Activated naive CD8-positive, alpha-beta T cell (primary cell): ENCODE measurements around the gene KRT83.

Experiments
- H3K27ac Mint-ChIP-seq: one replicate; pipeline ENCODE4 v1.8.0; 2021; ENCODE audit warnings: mixed read lengths
- H3K27me3 Mint-ChIP-seq: one replicate; pipeline ENCODE4 v1.8.0; 2021; ENCODE audit warnings: mixed read lengths
- H3K36me3 Mint-ChIP-seq: one replicate; pipeline ENCODE4 v1.8.0; 2021; ENCODE audit warnings: mixed read lengths
- H3K4me1 Mint-ChIP-seq: one replicate; pipeline ENCODE4 v1.8.0; 2021; ENCODE audit warnings: low read depth, mixed read lengths
- H3K4me3 Mint-ChIP-seq: one replicate; pipeline ENCODE4 v1.8.0; 2021; ENCODE audit warnings: mild to moderate bottlenecking, mixed read lengths
- H3K9me3 Mint-ChIP-seq: one replicate; pipeline ENCODE4 v1.8.0; 2021; ENCODE audit warnings: low read depth, mixed read lengths

KRT83 gene

DNA sequence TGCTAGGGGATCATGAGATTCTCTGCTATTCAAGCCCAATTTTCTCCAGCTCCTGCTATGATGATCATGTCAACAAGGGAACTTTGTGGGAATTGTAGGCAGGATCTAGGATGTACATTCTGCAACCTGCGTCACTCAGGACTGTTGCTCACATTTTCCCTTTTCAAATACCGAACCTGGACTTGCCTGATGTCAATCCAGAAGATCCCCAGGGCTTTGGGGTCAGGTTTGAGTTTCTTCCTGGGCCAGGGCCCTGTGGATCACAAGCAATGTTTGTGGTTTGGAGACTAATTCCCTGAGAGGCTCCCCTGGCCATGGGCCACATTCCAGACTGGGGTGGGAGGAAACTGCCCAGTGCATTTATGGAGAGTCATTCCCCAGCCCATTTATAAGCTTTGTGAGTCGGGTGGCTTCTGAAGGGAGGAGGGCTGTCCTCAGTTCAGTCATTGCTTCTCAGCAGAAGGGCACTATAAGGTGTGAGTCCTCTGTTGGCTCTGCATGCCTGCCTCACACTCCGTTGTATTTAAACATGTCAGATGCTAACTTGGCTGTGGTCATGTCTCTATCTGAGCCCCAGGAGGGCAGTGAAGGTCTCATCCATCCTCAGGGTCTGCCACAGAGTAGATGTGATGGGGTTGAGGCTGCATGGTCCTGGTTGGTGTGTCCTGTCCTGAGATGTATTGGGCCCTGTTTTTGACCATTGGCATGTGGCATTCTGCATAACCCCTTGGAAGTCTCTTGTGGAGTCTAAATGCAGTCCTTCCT is 40.2 kb downstream of the KRT83 start:
- Mint-ChIP-seq H3K36me3 (no peaks in the 10 kb centered on the region), H3K27me3 (peaks cover 16% of the 10 kb centered on the region), H3K4me1 (peaks cover 4% of the 10 kb centered on the region), H3K9me3 (no peaks in the 10 kb centered on the region), H3K4me3 (no peak overlapping the region), H3K27ac (no peak overlapping the region)

DNA sequence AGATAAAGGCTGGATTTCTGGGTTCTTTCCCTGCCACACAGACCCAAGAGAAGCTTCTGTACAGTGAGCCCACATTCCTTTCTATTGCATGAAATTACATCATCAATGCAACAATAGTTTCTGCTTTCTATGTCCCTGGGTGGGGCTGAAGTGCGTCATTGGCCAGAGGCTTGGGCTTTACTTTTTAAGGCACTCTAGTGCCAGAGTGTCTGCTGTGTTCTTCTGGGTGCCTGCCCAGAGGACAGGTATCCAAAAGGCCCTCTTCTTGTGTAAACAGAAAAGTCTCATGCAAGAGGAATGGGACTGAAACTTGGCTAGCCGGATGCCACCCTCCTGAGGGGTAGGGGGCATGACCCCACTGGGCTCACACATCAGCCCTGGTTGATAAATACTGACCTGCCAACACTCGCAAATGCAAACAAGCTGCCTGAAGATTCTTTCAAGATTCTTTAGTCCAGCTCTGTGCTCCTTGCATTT is 40.8 kb downstream of the KRT83 start:
- no peak overlapping the region for H3K4me3 Mint-ChIP-seq
- H3K27me3 Mint-ChIP-seq: peaks cover 16% of the 10 kb centered on the region
- H3K4me1 Mint-ChIP-seq: peaks cover 4% of the 10 kb centered on the region
- H3K27ac Mint-ChIP-seq: no peak overlapping the region
- no peaks in the 10 kb centered on the region for H3K9me3 Mint-ChIP-seq
- no peaks in the 10 kb centered on the region for H3K36me3 Mint-ChIP-seq

DNA sequence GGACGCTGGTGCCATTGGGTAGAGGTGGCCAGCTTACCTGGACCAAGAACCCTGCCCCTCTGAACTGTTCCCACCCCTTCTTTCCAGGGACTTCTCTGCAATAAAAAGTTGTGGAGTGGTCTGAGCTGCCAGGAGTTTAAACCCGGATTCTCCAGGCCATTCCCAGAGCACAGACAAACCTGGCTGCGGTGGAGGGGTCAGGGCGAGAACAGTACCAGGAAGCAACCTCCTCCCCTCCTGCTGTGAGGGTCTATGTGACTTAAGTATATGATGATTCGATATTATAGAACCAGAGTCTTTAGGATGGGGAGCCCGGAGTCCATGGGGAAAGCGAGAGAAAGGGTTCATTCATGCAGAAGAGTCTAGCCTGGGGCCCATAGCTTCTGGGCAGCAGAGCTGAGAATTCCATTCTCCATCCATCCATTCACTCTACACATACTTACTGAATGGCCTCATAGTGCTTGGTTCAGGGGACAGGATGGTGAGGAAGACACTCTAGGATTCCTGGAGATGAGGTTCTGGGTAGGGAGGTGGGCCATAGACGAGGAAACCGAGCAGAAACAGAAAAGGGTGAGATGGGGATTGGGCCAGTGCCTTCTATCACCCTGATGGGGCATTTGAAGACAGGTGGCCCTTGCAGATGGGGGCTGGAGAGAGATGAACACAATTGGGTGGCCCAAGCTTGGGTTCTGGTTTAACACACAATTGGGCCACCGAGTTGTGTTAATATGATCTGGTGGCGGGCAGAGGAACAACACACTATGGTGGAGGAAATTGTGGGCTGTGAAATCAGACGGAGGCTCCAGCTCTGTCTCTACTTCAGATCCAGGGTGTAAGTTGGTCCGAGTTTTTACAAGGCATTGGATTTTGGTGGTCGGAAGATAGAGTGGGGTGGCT is 41.5 kb downstream of the KRT83 start:
- Mint-ChIP-seq H3K4me3 (no peak overlapping the region), H3K4me1 (peaks cover 4% of the 10 kb centered on the region), H3K27me3 (peaks cover 16% of the 10 kb centered on the region), H3K36me3 (no peaks in the 10 kb centered on the region), H3K9me3 (no peaks in the 10 kb centered on the region), H3K27ac (no peak overlapping the region)

- peaks cover 16% of the 10 kb centered on the region for H3K27me3 Mint-ChIP-seq
Measured at GRCh38 chr12:52278575-52279421, 42.4 kb downstream of the KRT83 start.

GRCh38 chr12:52277486-52278245 is 43.5 kb downstream of the KRT83 start:
- H3K36me3 Mint-ChIP-seq: no peaks in the 10 kb centered on the region
- peaks cover 17% of the 10 kb centered on the region for H3K27me3 Mint-ChIP-seq
- H3K9me3 Mint-ChIP-seq: no peaks in the 10 kb centered on the region
- peaks cover 4% of the 10 kb centered on the region for H3K4me1 Mint-ChIP-seq
- H3K27ac Mint-ChIP-seq: no peak overlapping the region
- H3K4me3 Mint-ChIP-seq: no peak overlapping the region

More at GRCh38 chr12:52278575-52279421, 42.4 kb downstream of the KRT83 start:
- Mint-ChIP-seq H3K4me3 (no peak overlapping the region), H3K27ac (no peak overlapping the region), H3K9me3 (no peaks in the 10 kb centered on the region), H3K4me1 (peaks cover 4% of the 10 kb centered on the region), H3K36me3 (no peaks in the 10 kb centered on the region)

DNA sequence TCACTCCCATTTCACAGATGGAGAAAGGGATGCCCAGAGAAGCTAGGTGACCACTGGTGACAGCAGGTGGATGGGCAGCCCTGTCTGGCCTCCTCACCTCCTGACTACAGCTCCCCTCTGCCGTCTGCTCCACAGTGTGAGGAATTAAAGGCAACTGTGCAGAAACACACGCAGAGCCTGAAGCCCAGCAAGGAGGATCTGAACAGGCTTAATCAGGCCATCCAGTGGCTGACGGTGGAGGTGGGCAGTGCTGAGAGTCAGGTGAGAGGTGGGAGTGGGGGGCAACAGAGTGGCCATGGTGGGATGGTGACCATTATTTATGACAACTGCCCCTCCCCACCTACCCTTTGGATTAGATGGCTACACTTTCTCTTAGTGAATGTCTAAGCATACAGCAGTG is 45.5 kb downstream of the KRT83 start:
- H3K36me3 Mint-ChIP-seq: no peaks in the 10 kb centered on the region
- no peaks in the 10 kb centered on the region for H3K9me3 Mint-ChIP-seq
- H3K27me3 Mint-ChIP-seq: peaks cover 18% of the 10 kb centered on the region

DNA sequence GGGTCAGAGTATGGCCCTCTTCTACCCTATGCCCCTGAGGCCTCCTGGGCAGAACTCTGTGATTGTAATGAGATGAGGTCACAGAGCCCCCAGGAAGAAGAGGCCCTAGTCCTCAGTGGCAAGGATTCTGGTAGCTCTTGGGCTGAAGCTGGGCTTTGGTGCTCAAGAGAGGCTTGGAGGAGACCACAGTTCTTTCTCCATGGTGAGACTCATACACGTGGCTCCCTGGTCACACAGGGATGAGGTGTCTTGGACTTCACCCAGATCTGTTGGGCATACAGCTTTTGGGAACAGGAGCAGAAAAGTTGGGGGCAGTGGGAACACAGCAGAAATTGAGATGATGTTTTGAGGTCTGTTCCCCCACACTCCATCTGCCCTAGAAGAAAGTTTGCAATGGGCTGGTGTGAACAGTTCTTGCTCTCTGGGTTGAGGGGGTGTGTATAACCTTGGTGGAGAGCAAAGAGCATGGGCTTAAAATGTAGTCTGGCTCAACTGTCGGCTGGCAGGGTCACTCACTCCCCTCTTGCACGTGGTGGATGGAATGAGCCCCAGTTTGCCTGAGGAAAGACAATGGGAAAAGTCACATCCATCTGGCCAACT is 46.6 kb downstream of the KRT83 start, which contains the start of gene KRT86:
Gene KRT86, plus strand, starts transcription at position 125 of the 600 bp plus-strand sequence. CDS start 27,272 bp downstream, outside the sequence.
- Mint-ChIP-seq H3K36me3 (no peaks in the 10 kb centered on the region), H3K9me3 (no peaks in the 10 kb centered on the region), H3K4me3 (no peak within 1 kb of the TSS), H3K4me1 (peaks cover 4% of the 10 kb centered on the region), H3K27me3 (peaks cover 17% of the 10 kb centered on the region), H3K27ac (no peak within 1 kb of the TSS)

More for the DNA sequence above, 45.5 kb downstream of the KRT83 start:
- Mint-ChIP-seq H3K27ac (no peak overlapping the region), H3K4me1 (peaks cover 4% of the 10 kb centered on the region), H3K4me3 (no peak overlapping the region)

GRCh38 chr12:52271158-52271557 is 50.0 kb downstream of the KRT83 start:
- Mint-ChIP-seq H3K27me3 (peaks cover 11% of the 10 kb centered on the region), H3K4me3 (no peak overlapping the region), H3K9me3 (no peaks in the 10 kb centered on the region), H3K27ac (no peak overlapping the region), H3K4me1 (no peaks in the 10 kb centered on the region), H3K36me3 (no peaks in the 10 kb centered on the region)

- H3K27me3 Mint-ChIP-seq: peaks cover 9% of the 10 kb centered on the region
- no peaks in the 10 kb centered on the region for H3K9me3 Mint-ChIP-seq
- H3K4me3 Mint-ChIP-seq: no peak overlapping the region
- H3K36me3 Mint-ChIP-seq: no peaks in the 10 kb centered on the region
- H3K27ac Mint-ChIP-seq: no peak overlapping the region
- no peaks in the 10 kb centered on the region for H3K4me1 Mint-ChIP-seq
Measured at GRCh38 chr12:52270541-52271070, 50.6 kb downstream of the KRT83 start.

- H3K27me3 Mint-ChIP-seq: peaks cover 9% of the 10 kb centered on the region
- H3K27ac Mint-ChIP-seq: no peak overlapping the region
- no peaks in the 10 kb centered on the region for H3K4me1 Mint-ChIP-seq
- H3K9me3 Mint-ChIP-seq: no peaks in the 10 kb centered on the region
- no peaks in the 10 kb centered on the region for H3K36me3 Mint-ChIP-seq
- H3K4me3 Mint-ChIP-seq: no peak overlapping the region
Measured at GRCh38 chr12:52268212-52268611, 53.0 kb downstream of the KRT83 start.

GRCh38 chr12:52267699-52268098 is 53.5 kb downstream of the KRT83 start:
- no peak overlapping the region for H3K4me3 Mint-ChIP-seq
- H3K27me3 Mint-ChIP-seq: peaks cover 11% of the 10 kb centered on the region
- no peaks in the 10 kb centered on the region for H3K9me3 Mint-ChIP-seq
- H3K36me3 Mint-ChIP-seq: no peaks in the 10 kb centered on the region
- no peak overlapping the region for H3K27ac Mint-ChIP-seq
- no peaks in the 10 kb centered on the region for H3K4me1 Mint-ChIP-seq

DNA sequence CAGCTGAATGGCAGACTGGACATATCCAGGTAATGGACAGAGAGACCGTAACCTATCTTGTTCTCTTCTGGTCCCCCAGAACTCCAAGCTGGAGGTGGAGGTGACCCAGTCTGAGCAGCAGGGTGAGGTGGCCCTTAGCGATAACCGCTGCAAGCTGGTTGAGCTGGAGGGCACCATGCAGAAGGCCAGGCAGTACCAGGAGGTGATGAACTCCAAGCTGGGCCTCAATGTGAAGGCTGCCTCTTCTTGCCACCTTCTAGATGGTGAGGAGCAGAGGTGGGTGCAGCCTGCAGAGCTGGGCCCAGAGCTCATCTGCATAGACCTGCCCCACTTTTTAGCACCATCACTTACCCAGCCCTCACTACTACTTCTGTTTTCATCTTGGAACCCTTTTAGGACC is 53.9 kb downstream of the KRT83 start:
- peaks cover 12% of the 10 kb centered on the region for H3K27me3 Mint-ChIP-seq
- no peak overlapping the region for H3K27ac Mint-ChIP-seq
- H3K4me3 Mint-ChIP-seq: no peak overlapping the region

GRCh38 chr12:52266514-52266913 is 54.7 kb downstream of the KRT83 start:
- H3K4me1 Mint-ChIP-seq: no peaks in the 10 kb centered on the region
- H3K4me3 Mint-ChIP-seq: no peak overlapping the region
- no peak overlapping the region for H3K27ac Mint-ChIP-seq
- H3K36me3 Mint-ChIP-seq: peaks cover 2% of the 10 kb centered on the region
- H3K9me3 Mint-ChIP-seq: no peaks in the 10 kb centered on the region
- peaks cover 18% of the 10 kb centered on the region for H3K27me3 Mint-ChIP-seq

More for the DNA sequence above, 53.9 kb downstream of the KRT83 start:
- H3K4me1 Mint-ChIP-seq: no peaks in the 10 kb centered on the region
- no peaks in the 10 kb centered on the region for H3K36me3 Mint-ChIP-seq
- no peaks in the 10 kb centered on the region for H3K9me3 Mint-ChIP-seq
